ENCODE data around the gene RIF1.

DNA sequence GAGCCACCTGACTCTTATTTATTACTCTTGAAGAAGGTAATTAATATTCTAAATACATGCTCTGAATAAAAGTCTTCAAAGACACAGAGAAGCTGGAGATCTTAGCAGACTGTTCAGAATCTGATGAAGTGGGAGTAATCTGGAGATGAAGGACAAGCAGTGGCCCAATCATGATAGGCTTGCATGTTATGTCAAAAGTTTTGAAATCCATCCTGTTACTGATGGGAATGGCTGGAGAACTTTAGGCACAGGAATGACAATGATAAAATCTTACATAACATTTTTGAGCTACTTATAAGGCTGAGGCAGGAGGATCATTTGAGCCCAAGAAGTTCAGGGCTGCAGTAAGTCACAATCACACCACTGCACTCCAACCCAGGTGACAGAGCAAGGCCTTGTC, 2.4 kb upstream of the RIF1 start:
- TF ChIP-seq, protein P1, sequence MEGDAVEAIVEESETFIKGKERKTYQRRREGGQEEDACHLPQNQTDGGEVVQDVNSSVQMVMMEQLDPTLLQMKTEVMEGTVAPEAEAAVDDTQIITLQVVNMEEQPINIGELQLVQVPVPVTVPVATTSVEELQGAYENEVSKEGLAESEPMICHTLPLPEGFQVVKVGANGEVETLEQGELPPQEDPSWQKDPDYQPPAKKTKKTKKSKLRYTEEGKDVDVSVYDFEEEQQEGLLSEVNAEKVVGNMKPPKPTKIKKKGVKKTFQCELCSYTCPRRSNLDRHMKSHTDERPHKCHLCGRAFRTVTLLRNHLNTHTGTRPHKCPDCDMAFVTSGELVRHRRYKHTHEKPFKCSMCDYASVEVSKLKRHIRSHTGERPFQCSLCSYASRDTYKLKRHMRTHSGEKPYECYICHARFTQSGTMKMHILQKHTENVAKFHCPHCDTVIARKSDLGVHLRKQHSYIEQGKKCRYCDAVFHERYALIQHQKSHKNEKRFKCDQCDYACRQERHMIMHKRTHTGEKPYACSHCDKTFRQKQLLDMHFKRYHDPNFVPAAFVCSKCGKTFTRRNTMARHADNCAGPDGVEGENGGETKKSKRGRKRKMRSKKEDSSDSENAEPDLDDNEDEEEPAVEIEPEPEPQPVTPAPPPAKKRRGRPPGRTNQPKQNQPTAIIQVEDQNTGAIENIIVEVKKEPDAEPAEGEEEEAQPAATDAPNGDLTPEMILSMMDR (IDR thresholded peaks at IDR 0.05; ENCODE audit: insufficient read depth, low read length, poor library complexity, severe bottlenecking) = no peak
- no peak for TF ChIP-seq EZH2phosphoT487 (conservative IDR thresholded peaks at IDR 0.05; ENCODE audit: low read length)
